PFSK-1 (cell line): ENCODE results near the gene PLXDC2.

Experiments
- FOXP2 ChIP-seq: optimal IDR thresholded peaks from 2 replicates; pipeline ENCODE3; 2011; ENCODE audit warnings: borderline replicate concordance, control low read depth, inconsistent platforms; ENCODE audit not compliant: insufficient read depth; ENCODE audit errors: extremely low read length, extremely low read depth
- POLR2AphosphoS5 ChIP-seq: IDR thresholded peaks from 2 replicates; pipeline ENCODE4 v1.6.1; 2012; ENCODE audit warnings: low read depth, mild to moderate bottlenecking, control low read depth, low read length, moderate library complexity
- REST ChIP-seq, 2 experiments: IDR thresholded peaks; 2 replicates each; pipeline versions ENCODE4 v1.6.1 to v1.8.0; 2011 to 2012; ENCODE audit warnings: low read depth in 2 of 2, low read length in 2 of 2, control low read depth in 1 of 2, inconsistent platforms in 1 of 2, mild to moderate bottlenecking in 1 of 2, moderate library complexity in 1 of 2; ENCODE audit not compliant: insufficient read depth in 1 of 2
- SIN3A ChIP-seq: IDR thresholded peaks from 2 replicates; pipeline ENCODE4 v1.6.1; 2012; ENCODE audit warnings: mild to moderate bottlenecking, low read length, moderate library complexity, borderline replicate concordance; ENCODE audit not compliant: insufficient read depth
- TAF1 ChIP-seq: IDR thresholded peaks from 2 replicates; pipeline ENCODE4 v1.6.1; 2012; ENCODE audit warnings: low read length, control low read depth, borderline replicate concordance; ENCODE audit not compliant: insufficient read depth

PLXDC2 gene

GRCh38 chr10:19906108-19906791 lies 90.0 kb downstream of the PLXDC2 start:
- TF ChIP-seq SIN3A: no peak

- TF ChIP-seq REST (IDR thresholded peaks at IDR 0.05; ENCODE audit: insufficient read depth in 1 of 2, low read depth in 2 of 2, low read length in 2 of 2): no peak
- TF ChIP-seq FOXP2: no peak
- no peak for TF ChIP-seq POLR2AphosphoS5
- TF ChIP-seq SIN3A: no peak
- no peak for TF ChIP-seq TAF1
Measured at GRCh38 chr10:19908991-19909696, 92.9 kb downstream of the PLXDC2 start.

GRCh38 chr10:19911886-19912285 lies 95.7 kb downstream of the PLXDC2 start:
- TF ChIP-seq REST (IDR thresholded peaks at IDR 0.05; ENCODE audit: insufficient read depth in 1 of 2, low read depth in 2 of 2, low read length in 2 of 2) (no peak), SIN3A (no peak), POLR2AphosphoS5 (no peak), FOXP2 (no peak), TAF1 (no peak)

- TF ChIP-seq REST (IDR thresholded peaks at IDR 0.05; ENCODE audit: insufficient read depth in 1 of 2, low read depth in 2 of 2, low read length in 2 of 2): no peak
- no peak for TF ChIP-seq SIN3A
Measured at GRCh38 chr10:19913987-19914386, 97.8 kb downstream of the PLXDC2 start.

GRCh38 chr10:19915125-19915524 lies 98.9 kb downstream of the PLXDC2 start:
- TF ChIP-seq POLR2AphosphoS5 (no peak), TAF1 (no peak), SIN3A (no peak), REST (IDR thresholded peaks at IDR 0.05; ENCODE audit: insufficient read depth in 1 of 2, low read depth in 2 of 2, low read length in 2 of 2) (no peak), FOXP2 (no peak)
